ENCODE measurements around the gene ADAM8.

DNA sequence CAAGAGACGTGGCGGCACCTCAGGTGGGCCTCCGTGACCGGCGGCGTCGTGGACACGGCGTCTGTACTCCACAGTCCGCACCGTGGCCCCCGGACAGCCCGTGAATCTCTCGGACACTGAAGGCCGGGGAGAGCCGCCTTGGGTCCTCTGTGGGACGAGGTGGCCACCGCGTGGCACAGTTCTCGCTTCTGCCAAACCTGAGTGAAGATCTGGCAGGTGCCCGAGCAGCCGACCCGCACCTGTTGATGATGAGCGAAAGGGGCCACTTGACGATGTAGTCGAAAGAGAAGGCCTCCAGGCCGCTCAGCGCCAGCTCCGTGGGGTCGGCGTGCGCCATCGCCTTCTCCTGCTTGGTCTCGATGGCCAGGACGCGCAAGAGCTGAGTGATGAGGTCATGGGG, 8.5 kb upstream of the ADAM8 start:
- TF ChIP-seq EP300 (IDR thresholded peaks at IDR 0.05), result no peak
- TF ChIP-seq, protein P1, sequence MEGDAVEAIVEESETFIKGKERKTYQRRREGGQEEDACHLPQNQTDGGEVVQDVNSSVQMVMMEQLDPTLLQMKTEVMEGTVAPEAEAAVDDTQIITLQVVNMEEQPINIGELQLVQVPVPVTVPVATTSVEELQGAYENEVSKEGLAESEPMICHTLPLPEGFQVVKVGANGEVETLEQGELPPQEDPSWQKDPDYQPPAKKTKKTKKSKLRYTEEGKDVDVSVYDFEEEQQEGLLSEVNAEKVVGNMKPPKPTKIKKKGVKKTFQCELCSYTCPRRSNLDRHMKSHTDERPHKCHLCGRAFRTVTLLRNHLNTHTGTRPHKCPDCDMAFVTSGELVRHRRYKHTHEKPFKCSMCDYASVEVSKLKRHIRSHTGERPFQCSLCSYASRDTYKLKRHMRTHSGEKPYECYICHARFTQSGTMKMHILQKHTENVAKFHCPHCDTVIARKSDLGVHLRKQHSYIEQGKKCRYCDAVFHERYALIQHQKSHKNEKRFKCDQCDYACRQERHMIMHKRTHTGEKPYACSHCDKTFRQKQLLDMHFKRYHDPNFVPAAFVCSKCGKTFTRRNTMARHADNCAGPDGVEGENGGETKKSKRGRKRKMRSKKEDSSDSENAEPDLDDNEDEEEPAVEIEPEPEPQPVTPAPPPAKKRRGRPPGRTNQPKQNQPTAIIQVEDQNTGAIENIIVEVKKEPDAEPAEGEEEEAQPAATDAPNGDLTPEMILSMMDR (IDR thresholded peaks at IDR 0.05), result no peak
